Cerebellar cortex (tissue), 1 donor: ENCODE results near the gene MT1X.
"Not testable (repeated sequence)": the region's sequence is repeated elsewhere in the genome, so short reads cannot be mapped to it uniquely, and the experiment has no call there.

Source experiments
- DNase-seq: peaks from one replicate; pipeline ENCODE4 v3.0.0-alpha.2; 2015; ENCODE audit warnings: low spot score

MT1X gene

GRCh38 chr16:56653218-56653617, 29.1 kb upstream of the MT1X start:
- no peak for DNase-seq

- DNase-seq: peak; percentile 86
Measured at GRCh38 chr16:56657555-56658326, 24.5 kb upstream of the MT1X start, which contains the start of gene MT1F. Gene MT1F, plus strand, starts transcription at chr16:56657959. Its CDS starts 100 bp downstream, at chr16:56658059.

- no peak for DNase-seq
Measured at GRCh38 chr16:56658327-56658875, 23.9 kb upstream of the MT1X start.

GRCh38 chr16:56662357-56663354, 19.6 kb upstream of the MT1X start:
- peak; percentile 21 for DNase-seq

GRCh38 chr16:56664506-56664905, 17.8 kb upstream of the MT1X start:
- DNase-seq: no peak

- DNase-seq: not testable (repeated sequence)
Measured at GRCh38 chr16:56665286-56666261, 16.7 kb upstream of the MT1X start.

- no peak for DNase-seq
Measured at GRCh38 chr16:56667581-56668571, 14.4 kb upstream of the MT1X start, which contains the start of gene MT1G. Gene MT1G, minus strand, starts transcription at chr16:56668065. Its CDS starts 72 bp downstream, at chr16:56667993.

GRCh38 chr16:56669005-56669839, 13.0 kb upstream of the MT1X start, which contains the start of gene MT1H:
Gene MT1H, plus strand, starts transcription at chr16:56669814. Its CDS starts 71 bp downstream, at chr16:56669885.
- no peak for DNase-seq

GRCh38 chr16:56669840-56670619, 12.2 kb upstream of the MT1X start:
- DNase-seq: no peak

GRCh38 chr16:56670620-56670934, 11.7 kb upstream of the MT1X start:
- DNase-seq: no peak

- not testable (repeated sequence) for DNase-seq
Measured at GRCh38 chr16:56671691-56672090, 10.6 kb upstream of the MT1X start.

GRCh38 chr16:56672171-56672570, 10.1 kb upstream of the MT1X start:
- DNase-seq: not testable (repeated sequence)

- no peak for DNase-seq
Measured at GRCh38 chr16:56672761-56673536, 9.3 kb upstream of the MT1X start.

- peak; percentile 60 for DNase-seq
Measured at GRCh38 chr16:56673921-56674320, 8.3 kb upstream of the MT1X start.

- not testable (repeated sequence) for DNase-seq
Measured at GRCh38 chr16:56674570-56674969, 7.7 kb upstream of the MT1X start.

GRCh38 chr16:56675685-56676210, 6.5 kb upstream of the MT1X start:
- DNase-seq: no peak

GRCh38 chr16:56677474-56677873, 4.8 kb upstream of the MT1X start:
- no peak for DNase-seq
